GM19043 (cell line): ENCODE measurements around the gene HIPK1.
"Not testable (repeated sequence)": the region's sequence is repeated elsewhere in the genome, so short reads cannot be mapped to it uniquely, and the experiment has no call there.

ENCODE experiments used
- ATAC-seq: cut with Tn5 transposase; IDR thresholded peaks from one replicate; pipeline ENCODE4 v1.9.1; 2021; ENCODE audit warnings: low read depth; ENCODE audit not compliant: unreplicated experiment

The HIPK1 gene

GRCh38 chr1:114003431-114003830 is 74.3 kb downstream of the HIPK1 start:
- ATAC-seq: no peak

- not testable (repeated sequence) for ATAC-seq
These were observed 77.7 kb downstream of the HIPK1 start for GRCh38 chr1:114006825-114007224.

GRCh38 chr1:114008480-114008941 is 79.4 kb downstream of the HIPK1 start:
- ATAC-seq: no peak

- ATAC-seq: no peak
These were observed 79.9 kb downstream of the HIPK1 start for GRCh38 chr1:114008993-114009392.

- ATAC-seq: no peak
These were observed 80.3 kb downstream of the HIPK1 start for GRCh38 chr1:114009393-114009792.

- no peak for ATAC-seq
These were observed 81.5 kb downstream of the HIPK1 start for GRCh38 chr1:114010433-114011184.

GRCh38 chr1:114011796-114012195 is 82.7 kb downstream of the HIPK1 start:
- no peak for ATAC-seq

- no peak for ATAC-seq
These were observed 86.0 kb downstream of the HIPK1 start for GRCh38 chr1:114015075-114015474.

GRCh38 chr1:114019724-114020123 is 90.6 kb downstream of the HIPK1 start:
- not testable (repeated sequence) for ATAC-seq

GRCh38 chr1:114021665-114022099 is 92.6 kb downstream of the HIPK1 start:
- no peak for ATAC-seq

- no peak for ATAC-seq
These were observed 93.8 kb downstream of the HIPK1 start for GRCh38 chr1:114022877-114023276.

GRCh38 chr1:114023377-114023776 is 94.3 kb downstream of the HIPK1 start:
- no peak for ATAC-seq

- no peak for ATAC-seq
These were observed 94.9 kb downstream of the HIPK1 start for GRCh38 chr1:114024049-114024448.

GRCh38 chr1:114025609-114026401 is 96.7 kb downstream of the HIPK1 start:
- no peak for ATAC-seq

- no peak for ATAC-seq
These were observed 97.7 kb downstream of the HIPK1 start for GRCh38 chr1:114026797-114027196.
